Right atrium auricular region (tissue), 2 donors: ENCODE data around the gene SMG7. TPM values are rescaled to one million over a fixed set of nuclear protein-coding genes. Genes with fewer than 3 reads are reported as not detected.

Experiments
- DNase-seq: peaks from one replicate; pipeline ENCODE4 v3.0.0-alpha.2; 2019; ENCODE audit warnings: low spot score
- H3K27ac ChIP-seq, 2 donors: fragments of 200-600 bp; sonication (generic); 1 replicate in 1 of 2; 2 replicates in 1 of 2; pipeline ENCODE4 v1.5.1; 2016 to 2019
- H3K27me3 ChIP-seq, 2 donors: fragments of 200-600 bp; sonication (generic); one replicate each; pipeline versions ENCODE4 v1.5.1 to v1.6.0; 2017 to 2019
- H3K36me3 ChIP-seq: fragments of 200-600 bp; sonication (generic); one replicate; pipeline ENCODE4 v1.5.1; 2016
- H3K4me1 ChIP-seq, 2 donors: fragments of 200-600 bp; sonication (generic); one replicate each; pipeline versions ENCODE4 v1.5.1 to v1.6.0; 2017 to 2019
- H3K4me3 ChIP-seq, 2 donors: fragments of 200-600 bp; sonication (generic); 1 replicate in 1 of 2; 2 replicates in 1 of 2; pipeline ENCODE4 v1.5.1; 2017 to 2019; ENCODE audit warnings: mild to moderate bottlenecking in 1 of 2, moderate library complexity in 1 of 2
- H3K9me3 ChIP-seq, 2 donors: fragments of 200-600 bp; sonication (generic); one replicate each; pipeline ENCODE4 v1.5.1; 2019
- CTCF ChIP-seq, 2 donors: fragments of 200-600 bp; sonication (generic); IDR thresholded peaks; one replicate each; pipeline ENCODE4 v1.5.1; 2019; ENCODE audit warnings: antibody characterized with exemption in 2 of 2
- total RNA-seq, 2 donors: library from RNA; depleted of rRNA; stranded (reverse); fragments of >200 nt; gene quantifications; one replicate each; pipeline ENCODE4 v1.1.0, GENCODE V29; 2016

SMG7 gene
- total RNA-seq, 2 donors from 2014 or later = 42.0 to 43.6 TPM

GRCh38 chr1:183470961-183471742 is 1.1 kb upstream of the SMG7 start:
- Histone ChIP-seq H3K27me3 (no peaks in the 10 kb centered on the region), H3K9me3 (no peaks in the 10 kb centered on the region), H3K4me1 (peaks cover 0 to 34% of the 10 kb centered on the region in 2 donors), H3K4me3 (peak overlapping the region; percentile 91 to 98), H3K27ac (peak overlapping the region; percentile 95 to 98), H3K36me3 (no peaks in the 10 kb centered on the region)
- TF ChIP-seq CTCF (IDR thresholded peaks at IDR 0.05) = peak in 1 of 2 donors; percentile 43
- peak; percentile 74 for DNase-seq

- peak; percentile 95 for DNase-seq
- Histone ChIP-seq H3K4me3 (peak overlapping the region; percentile 91 to 98), H3K27me3 (no peaks in the 10 kb centered on the region), H3K36me3 (no peaks in the 10 kb centered on the region), H3K4me1 (peaks cover 0 to 36% of the 10 kb centered on the region in 2 donors), H3K27ac (peak overlapping the region; percentile 95 to 98), H3K9me3 (no peaks in the 10 kb centered on the region)
- TF ChIP-seq CTCF (IDR thresholded peaks at IDR 0.05) = no peak
These were observed 384 bp upstream of the SMG7 start for GRCh38 chr1:183471743-183472487.

GRCh38 chr1:183473217-183473536 is 878 bp downstream of the SMG7 start:
- peak overlapping the region; percentile 91 to 98 for H3K4me3 ChIP-seq
- H3K36me3 ChIP-seq = no peaks in the 10 kb centered on the region
- no peak for DNase-seq
- no peaks in the 10 kb centered on the region for H3K9me3 ChIP-seq
- no peak for TF ChIP-seq CTCF (IDR thresholded peaks at IDR 0.05)
- peak overlapping the region; percentile 95 to 98 for H3K27ac ChIP-seq
- H3K4me1 ChIP-seq = peaks cover 0 to 42% of the 10 kb centered on the region in 2 donors
- H3K27me3 ChIP-seq = no peaks in the 10 kb centered on the region

GRCh38 chr1:183476081-183476480 is 3.8 kb downstream of the SMG7 start:
- no peak overlapping the region for H3K4me3 ChIP-seq
- TF ChIP-seq CTCF (IDR thresholded peaks at IDR 0.05) = no peak
- no peaks in the 10 kb centered on the region for H3K27me3 ChIP-seq
- no peak overlapping the region for H3K27ac ChIP-seq
- no peaks in the 10 kb centered on the region for H3K36me3 ChIP-seq
- no peaks in the 10 kb centered on the region for H3K9me3 ChIP-seq
- DNase-seq = no peak
- H3K4me1 ChIP-seq = peaks cover 0 to 64% of the 10 kb centered on the region in 2 donors

- H3K27ac ChIP-seq = no peak overlapping the region
- H3K4me1 ChIP-seq = peaks cover 0 to 66% of the 10 kb centered on the region in 2 donors
- H3K27me3 ChIP-seq = no peaks in the 10 kb centered on the region
- no peak for TF ChIP-seq CTCF (IDR thresholded peaks at IDR 0.05)
- H3K36me3 ChIP-seq = no peaks in the 10 kb centered on the region
- no peaks in the 10 kb centered on the region for H3K9me3 ChIP-seq
- no peak for DNase-seq
- no peak overlapping the region for H3K4me3 ChIP-seq
These were observed 5.9 kb downstream of the SMG7 start for GRCh38 chr1:183477986-183478781.
